Psoas muscle (tissue), 8 donors: ENCODE data around the gene CFAP46. TPM values are rescaled to one million over a fixed set of nuclear protein-coding genes. Genes with fewer than 3 reads are reported as not detected.

Experiments
- ATAC-seq, 4 donors: fragments of 200-7000 bp; cut with Tn5 transposase; one replicate each; pipeline ENCODE4 v1.9.1; 2020; ENCODE audit warnings: moderate library complexity in 3 of 4, mild to moderate bottlenecking in 2 of 4
- DNase-seq, 2 donors: peaks; one replicate each; pipeline ENCODE4 v3.0.0-alpha.2; 2020
- H3K27ac ChIP-seq: fragments of 200-600 bp; one replicate; pipeline ENCODE4 v1.8.0; 2022
- H3K27me3 ChIP-seq, 3 donors: fragments of 200-600 bp in 1 of 3; one replicate each; pipeline versions ENCODE4 v1.6.1 to v1.8.0; 2013 to 2022; ENCODE audit warnings: low read length in 2 of 3, mild to moderate bottlenecking in 2 of 3, moderate library complexity in 1 of 3; ENCODE audit not compliant: insufficient read depth in 3 of 3
- H3K36me3 ChIP-seq, 2 donors: fragments of 200-600 bp in 1 of 2; one replicate each; pipeline versions ENCODE4 v1.6.1 to v1.8.0; 2013 to 2022; ENCODE audit warnings: low read depth in 1 of 2, mild to moderate bottlenecking in 1 of 2, moderate library complexity in 1 of 2; ENCODE audit not compliant: insufficient read depth in 1 of 2
- H3K4me1 ChIP-seq: fragments of 200-600 bp; one replicate; pipeline ENCODE4 v1.8.0; 2022
- H3K4me3 ChIP-seq: fragments of 200-600 bp; one replicate; pipeline ENCODE4 v1.8.0; 2022; ENCODE audit warnings: mild to moderate bottlenecking
- H3K9me3 ChIP-seq: fragments of 200-600 bp; one replicate; pipeline ENCODE4 v1.8.0; 2022
- WGBS, 3 donors: extraction: QIAGEN DNeasy Blood & Tissue Kit; methylation state at CpG; one replicate each; pipeline versions ENCODE4 v1.1.6 to v1.1.7; 2013; 5-methylcytosine and 5-hydroxymethylcytosine counted together
- intact Hi-C, 2 donors: fragments of 100-400 bp; cut with DNase I; formaldehyde crosslinking; loops; one replicate each; pipeline versions ENCODE4 v1.11.0 to v1.14.2; 2022
- polyA plus RNA-seq, 3 donors: library from polyadenylated mRNA; stranded (reverse); fragments of 200-250 nt; gene quantifications; one replicate each; pipeline ENCODE4 v1.2.3, GENCODE V29; 2013
- total RNA-seq, 4 donors: library from RNA; stranded (reverse); fragmentation: NEBNext Ultra II Directional in 2 of 4; extraction: Animal tissue kit (Norgen Biotek cat#: 25700) in 2 of 4; gene quantifications; one replicate each; pipeline versions ENCODE4 v1.2.1 to v1.2.4, GENCODE V29; 2021 to 2023
- TF ChIP-seq, protein P1 (sequence below): fragments of 200-600 bp; IDR thresholded peaks from one replicate; pipeline ENCODE4 v1.8.0; 2022; ENCODE audit warnings: antibody characterized with exemption
- donor health status: healthy with polysubstance abuse.
- donor health status: DM: no; HTN: no; CAD: no; lungs with moderate emphysema.
- donor health status: Bipolar disorder and iron deficiency.
- donor health status: healthy.
- donor health status: DM: yes; HTN: yes; CAD: no.
- donor health status: DM: no; HTN: no; CAD: no.
- donor health status: DM: no; HTN: no; CAD: no.
- donor health status: DM: yes; HTN: yes; CAD: no.

The CFAP46 gene
- total and polyA plus RNA-seq, 7 donors: 3.9 to 25.4 (median 13.8) TPM

DNA sequence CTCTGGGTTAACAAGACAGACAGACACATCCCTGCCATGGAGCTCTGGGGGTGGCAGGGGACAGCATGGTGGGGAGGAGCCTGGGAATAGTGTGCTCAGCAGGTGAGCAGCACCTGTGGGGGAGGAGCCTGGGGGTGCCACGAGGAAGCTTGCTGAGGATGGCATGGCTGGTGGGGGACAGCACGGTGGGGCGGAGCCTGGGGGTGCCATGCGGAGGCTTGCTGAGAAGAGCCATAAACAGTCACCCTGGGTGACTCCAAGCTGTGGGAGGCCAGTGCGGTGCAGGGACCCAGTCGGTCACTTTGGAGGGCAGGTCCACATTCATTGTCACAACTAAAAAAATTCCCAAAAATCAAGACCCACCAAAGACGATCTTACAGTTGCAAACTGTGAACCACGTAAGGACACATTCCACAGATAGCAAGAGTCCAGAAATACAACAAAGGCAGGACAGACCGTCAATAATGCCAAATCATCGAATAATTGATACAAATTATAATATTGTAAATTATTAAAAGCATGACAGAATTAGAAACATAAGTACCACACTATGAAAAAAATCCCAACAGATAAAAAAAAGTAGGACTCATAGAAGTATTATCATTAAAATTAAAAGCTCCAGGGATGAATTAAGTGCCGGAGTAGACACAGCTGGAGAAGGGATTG, 180.8 kb downstream of the CFAP46 start:
- DNase-seq: no peak
- 95 to 97% (median 97%) methylated on average over 11 of the region's 11 CpGs for WGBS, 3 donors
- TF ChIP-seq, protein P1, sequence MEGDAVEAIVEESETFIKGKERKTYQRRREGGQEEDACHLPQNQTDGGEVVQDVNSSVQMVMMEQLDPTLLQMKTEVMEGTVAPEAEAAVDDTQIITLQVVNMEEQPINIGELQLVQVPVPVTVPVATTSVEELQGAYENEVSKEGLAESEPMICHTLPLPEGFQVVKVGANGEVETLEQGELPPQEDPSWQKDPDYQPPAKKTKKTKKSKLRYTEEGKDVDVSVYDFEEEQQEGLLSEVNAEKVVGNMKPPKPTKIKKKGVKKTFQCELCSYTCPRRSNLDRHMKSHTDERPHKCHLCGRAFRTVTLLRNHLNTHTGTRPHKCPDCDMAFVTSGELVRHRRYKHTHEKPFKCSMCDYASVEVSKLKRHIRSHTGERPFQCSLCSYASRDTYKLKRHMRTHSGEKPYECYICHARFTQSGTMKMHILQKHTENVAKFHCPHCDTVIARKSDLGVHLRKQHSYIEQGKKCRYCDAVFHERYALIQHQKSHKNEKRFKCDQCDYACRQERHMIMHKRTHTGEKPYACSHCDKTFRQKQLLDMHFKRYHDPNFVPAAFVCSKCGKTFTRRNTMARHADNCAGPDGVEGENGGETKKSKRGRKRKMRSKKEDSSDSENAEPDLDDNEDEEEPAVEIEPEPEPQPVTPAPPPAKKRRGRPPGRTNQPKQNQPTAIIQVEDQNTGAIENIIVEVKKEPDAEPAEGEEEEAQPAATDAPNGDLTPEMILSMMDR: no peak
- H3K4me1 ChIP-seq: no peaks in the 10 kb centered on the region
- no peak overlapping the region for H3K27ac ChIP-seq
- intact Hi-C loops: no loop called here
- peaks cover 0 to 32% of the 10 kb centered on the region in 2 donors for H3K36me3 ChIP-seq
- no peak for ATAC-seq
- no peak overlapping the region for H3K4me3 ChIP-seq
- no peaks in the 10 kb centered on the region for H3K27me3 ChIP-seq
- H3K9me3 ChIP-seq: no peaks in the 10 kb centered on the region

DNA sequence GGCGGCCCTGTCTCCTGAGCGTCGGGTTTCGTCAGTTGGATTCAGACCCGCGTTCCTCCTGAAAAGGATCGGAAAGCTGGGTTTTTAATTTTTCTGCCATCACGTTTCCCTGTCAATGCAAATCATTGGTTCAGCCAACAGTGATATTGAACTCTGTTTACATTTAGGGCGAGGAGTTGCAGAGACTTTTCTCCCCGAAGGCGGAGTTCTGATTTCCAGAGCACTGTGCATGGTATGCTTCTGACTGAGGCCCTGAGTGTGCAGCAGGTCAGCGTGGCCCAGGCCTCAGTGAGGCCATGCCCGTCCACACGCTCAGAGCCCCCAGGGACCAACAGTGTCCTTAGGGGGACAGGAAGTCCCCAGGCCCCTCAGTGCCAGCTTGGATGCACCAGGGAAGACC, 183.5 kb downstream of the CFAP46 start:
- peaks cover 0 to 45% of the 10 kb centered on the region in 2 donors for H3K36me3 ChIP-seq
- H3K27ac ChIP-seq: no peak overlapping the region
- DNase-seq (no peak), ATAC-seq (no peak)
- 95 to 98% (median 95%) methylated on average over 14 of the region's 14 CpGs for WGBS, 3 donors
- no peaks in the 10 kb centered on the region for H3K27me3 ChIP-seq
- TF ChIP-seq, protein P1: no peak
- H3K4me3 ChIP-seq: no peak overlapping the region
- H3K4me1 ChIP-seq: no peaks in the 10 kb centered on the region
- intact Hi-C loops: no loop called here
- H3K9me3 ChIP-seq: no peaks in the 10 kb centered on the region

Other genes with a start within 250 kb of the CFAP46 start
- gene NKX6-2, start 156.4 kb downstream of the CFAP46 start, total RNA-seq: not detected
- gene NKX6-2, start 156.4 kb downstream of the CFAP46 start, polyA plus RNA-seq: not detected
- gene ADGRA1, start 145.4 kb upstream of the CFAP46 start, total RNA-seq: under 1 TPM in 3 of 4 donors, not detected in 1; 0.06 to 0.84 (median 0.44) TPM
- under 1 TPM in 2 of 3 donors, not detected in 1; 0.05 to 0.08 TPM for gene ADGRA1, start 145.4 kb upstream of the CFAP46 start, polyA plus RNA-seq
- under 1 TPM in 1 of 4 donors, not detected in 3; 0.10 TPM for gene KNDC1, start 217.6 kb upstream of the CFAP46 start, total RNA-seq
- gene KNDC1, start 217.6 kb upstream of the CFAP46 start, polyA plus RNA-seq: under 1 TPM in 2 of 3 donors, not detected in 1; under 0.01 to 0.01 TPM